IPS-18a (cell line): Measurements from ENCODE around the gene TSR3.

Source experiments
- H3K27ac ChIP-seq: one replicate; pipeline ENCODE4 v1.5.1; 2013; ENCODE audit warnings: low read length
- H3K27me3 ChIP-seq: one replicate; pipeline ENCODE4 v1.6.1; 2013; ENCODE audit warnings: mild to moderate bottlenecking, low read length; ENCODE audit not compliant: control insufficient read depth, insufficient read depth
- H3K36me3 ChIP-seq: one replicate; pipeline ENCODE4 v1.6.1; 2013; ENCODE audit warnings: low read depth, low read length; ENCODE audit not compliant: control insufficient read depth
- H3K4me1 ChIP-seq: one replicate; pipeline ENCODE4 v1.6.1; 2013; ENCODE audit warnings: low read depth, low read length; ENCODE audit not compliant: control insufficient read depth
- H3K4me3 ChIP-seq: one replicate; pipeline ENCODE4 v1.5.1; 2013; ENCODE audit warnings: low read length
- H3K9ac ChIP-seq: one replicate; pipeline ENCODE4 v1.6.1; 2013; ENCODE audit warnings: mild to moderate bottlenecking, low read length, moderate library complexity
- H3K9me3 ChIP-seq: one replicate; pipeline ENCODE4 v1.6.1; 2013; ENCODE audit warnings: low read depth, low read length; ENCODE audit not compliant: control insufficient read depth

TSR3 gene

GRCh38 chr16:1351582-1352362 lies at the start of gene TSR3, which contains the start of gene GNPTG:
TSR3 (minus strand) TSS chr16:1351878; CDS start chr16:1351804, 74 bp downstream.
GNPTG (plus strand) TSS chr16:1351931; CDS start chr16:1351966, 35 bp downstream.
- H3K4me1 ChIP-seq = peaks cover 3% of the 10 kb centered on the region
- peak within 1 kb of the TSS; percentile 89 for H3K4me3 ChIP-seq
- no peak within 1 kb of the TSS for H3K27ac ChIP-seq
- no peaks in the 10 kb centered on the region for H3K9me3 ChIP-seq
- H3K9ac ChIP-seq = peak within 1 kb of the TSS; percentile 62
- H3K36me3 ChIP-seq = peaks cover 13% of the 10 kb centered on the region
- no peaks in the 10 kb centered on the region for H3K27me3 ChIP-seq

GRCh38 chr16:1401061-1401757 lies 49.5 kb upstream of the TSR3 start:
- H3K9ac ChIP-seq = no peak overlapping the region
- peaks cover 12% of the 10 kb centered on the region for H3K36me3 ChIP-seq
- H3K27ac ChIP-seq = no peak overlapping the region
- no peaks in the 10 kb centered on the region for H3K27me3 ChIP-seq
- H3K4me3 ChIP-seq = no peak overlapping the region
- H3K4me1 ChIP-seq = no peaks in the 10 kb centered on the region
- no peaks in the 10 kb centered on the region for H3K9me3 ChIP-seq

GRCh38 chr16:1398826-1399581 lies 47.3 kb upstream of the TSR3 start:
- Histone ChIP-seq H3K9me3 (no peaks in the 10 kb centered on the region), H3K9ac (no peak overlapping the region), H3K36me3 (peaks cover 12% of the 10 kb centered on the region), H3K27me3 (no peaks in the 10 kb centered on the region), H3K27ac (no peak overlapping the region), H3K4me1 (no peaks in the 10 kb centered on the region), H3K4me3 (no peak overlapping the region)

GRCh38 chr16:1398351-1398750 lies 46.7 kb upstream of the TSR3 start:
- H3K36me3 ChIP-seq = peaks cover 12% of the 10 kb centered on the region
- no peaks in the 10 kb centered on the region for H3K4me1 ChIP-seq
- H3K9ac ChIP-seq = no peak overlapping the region
- no peaks in the 10 kb centered on the region for H3K9me3 ChIP-seq
- no peak overlapping the region for H3K27ac ChIP-seq
- no peaks in the 10 kb centered on the region for H3K27me3 ChIP-seq
- no peak overlapping the region for H3K4me3 ChIP-seq

GRCh38 chr16:1397779-1398178 lies 46.1 kb upstream of the TSR3 start:
- Histone ChIP-seq H3K27ac (no peak overlapping the region), H3K9me3 (no peaks in the 10 kb centered on the region), H3K36me3 (peaks cover 8% of the 10 kb centered on the region), H3K4me1 (no peaks in the 10 kb centered on the region), H3K4me3 (no peak overlapping the region), H3K9ac (no peak overlapping the region), H3K27me3 (no peaks in the 10 kb centered on the region)

GRCh38 chr16:1395444-1396031 lies 43.9 kb upstream of the TSR3 start:
- Histone ChIP-seq H3K4me1 (no peaks in the 10 kb centered on the region), H3K9me3 (no peaks in the 10 kb centered on the region), H3K36me3 (no peaks in the 10 kb centered on the region), H3K27ac (no peak overlapping the region), H3K27me3 (no peaks in the 10 kb centered on the region), H3K9ac (no peak overlapping the region), H3K4me3 (no peak overlapping the region)

GRCh38 chr16:1394367-1394951 lies 42.8 kb upstream of the TSR3 start:
- Histone ChIP-seq H3K9me3 (no peaks in the 10 kb centered on the region), H3K9ac (no peak overlapping the region), H3K27ac (no peak overlapping the region), H3K36me3 (no peaks in the 10 kb centered on the region), H3K27me3 (no peaks in the 10 kb centered on the region), H3K4me3 (no peak overlapping the region), H3K4me1 (no peaks in the 10 kb centered on the region)

GRCh38 chr16:1393613-1394176 lies 42.0 kb upstream of the TSR3 start:
- Histone ChIP-seq H3K27ac (no peak overlapping the region), H3K9ac (no peak overlapping the region), H3K36me3 (no peaks in the 10 kb centered on the region), H3K27me3 (no peaks in the 10 kb centered on the region), H3K9me3 (no peaks in the 10 kb centered on the region), H3K4me1 (no peaks in the 10 kb centered on the region), H3K4me3 (no peak overlapping the region)

- H3K9ac ChIP-seq = no peak overlapping the region
- no peak overlapping the region for H3K4me3 ChIP-seq
- no peak overlapping the region for H3K27ac ChIP-seq
- H3K4me1 ChIP-seq = no peaks in the 10 kb centered on the region
- H3K27me3 ChIP-seq = no peaks in the 10 kb centered on the region
- no peaks in the 10 kb centered on the region for H3K36me3 ChIP-seq
- H3K9me3 ChIP-seq = no peaks in the 10 kb centered on the region
Observed at GRCh38 chr16:1392826-1393225, 41.1 kb upstream of the TSR3 start.

- H3K36me3 ChIP-seq = no peaks in the 10 kb centered on the region
- no peaks in the 10 kb centered on the region for H3K27me3 ChIP-seq
- no peaks in the 10 kb centered on the region for H3K4me1 ChIP-seq
- no peak overlapping the region for H3K9ac ChIP-seq
- H3K9me3 ChIP-seq = no peaks in the 10 kb centered on the region
- H3K27ac ChIP-seq = no peak overlapping the region
- no peak overlapping the region for H3K4me3 ChIP-seq
Observed at GRCh38 chr16:1390239-1390779, 38.6 kb upstream of the TSR3 start.
